Testis (tissue), 2 donors: ENCODE measurements around the gene EHMT1.

Experiments used
- POLR2A ChIP-seq: fragments of 450-650 bp; IDR thresholded peaks from one replicate; pipeline ENCODE4 v1.6.1; 2017; ENCODE audit warnings: antibody characterized with exemption, mild to moderate bottlenecking, moderate library complexity
- TF ChIP-seq, protein P1 (sequence below), 3 experiments: fragments of 450-650 bp in 2 of 3; fragments of 200-600 bp in 1 of 3; sonication (generic) in 1 of 3; IDR thresholded peaks; one replicate each; pipeline ENCODE4 v1.5.1; 2016 to 2019; ENCODE audit warnings: antibody characterized with exemption in 3 of 3, mild to moderate bottlenecking in 2 of 3, moderate library complexity in 1 of 3

DNA sequence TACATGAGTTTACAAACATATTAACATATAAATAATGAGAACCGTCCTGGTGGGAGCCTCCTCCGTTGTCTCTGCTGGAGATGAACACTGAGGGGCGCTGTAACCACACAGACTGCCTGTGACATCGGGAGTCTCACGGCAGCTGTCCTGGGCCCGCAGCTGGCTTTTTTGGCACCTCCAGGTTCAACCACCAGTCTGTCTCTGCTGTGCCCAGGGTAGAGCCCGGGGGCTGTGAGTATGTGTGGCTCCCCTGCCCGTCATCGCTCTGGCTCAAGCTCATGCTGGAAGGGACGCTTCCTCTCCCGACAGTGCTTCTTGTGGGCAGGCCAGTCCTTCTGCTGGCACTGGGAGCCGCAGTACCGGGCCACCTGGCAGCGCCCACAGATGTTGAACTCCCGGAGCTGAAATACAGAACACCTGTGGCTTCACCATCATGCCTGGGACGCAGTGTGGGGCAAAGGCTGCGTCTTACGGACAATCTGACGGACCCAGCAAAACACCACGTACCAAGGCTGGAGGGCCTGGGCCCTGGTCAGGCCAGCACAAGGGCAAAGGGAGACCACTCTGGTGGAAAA, 36.4 kb upstream of the EHMT1 start:
- TF ChIP-seq, protein P1, sequence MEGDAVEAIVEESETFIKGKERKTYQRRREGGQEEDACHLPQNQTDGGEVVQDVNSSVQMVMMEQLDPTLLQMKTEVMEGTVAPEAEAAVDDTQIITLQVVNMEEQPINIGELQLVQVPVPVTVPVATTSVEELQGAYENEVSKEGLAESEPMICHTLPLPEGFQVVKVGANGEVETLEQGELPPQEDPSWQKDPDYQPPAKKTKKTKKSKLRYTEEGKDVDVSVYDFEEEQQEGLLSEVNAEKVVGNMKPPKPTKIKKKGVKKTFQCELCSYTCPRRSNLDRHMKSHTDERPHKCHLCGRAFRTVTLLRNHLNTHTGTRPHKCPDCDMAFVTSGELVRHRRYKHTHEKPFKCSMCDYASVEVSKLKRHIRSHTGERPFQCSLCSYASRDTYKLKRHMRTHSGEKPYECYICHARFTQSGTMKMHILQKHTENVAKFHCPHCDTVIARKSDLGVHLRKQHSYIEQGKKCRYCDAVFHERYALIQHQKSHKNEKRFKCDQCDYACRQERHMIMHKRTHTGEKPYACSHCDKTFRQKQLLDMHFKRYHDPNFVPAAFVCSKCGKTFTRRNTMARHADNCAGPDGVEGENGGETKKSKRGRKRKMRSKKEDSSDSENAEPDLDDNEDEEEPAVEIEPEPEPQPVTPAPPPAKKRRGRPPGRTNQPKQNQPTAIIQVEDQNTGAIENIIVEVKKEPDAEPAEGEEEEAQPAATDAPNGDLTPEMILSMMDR (IDR thresholded peaks at IDR 0.05): no peak
- no peak for TF ChIP-seq POLR2A
